Astrocyte of the cerebellum (primary cell): ENCODE data around the gene CPEB3.

Experiments
- DNase-seq: peaks from one replicate; pipeline ENCODE4 v3.0.0-alpha.2; 2011; ENCODE audit warnings: low read depth
- H3K4me3 ChIP-seq: 2 replicates; pipeline ENCODE4 v1.5.1; 2011; ENCODE audit warnings: mild to moderate bottlenecking, low read depth, low read length, moderate library complexity
- in situ Hi-C: cut with HindIII; loops from 2 replicates; pipeline ENCODE4 v1.10.0; 2017; ENCODE audit warnings: low sequenced_read_pairs
- TF ChIP-seq, protein P1 (sequence below): IDR thresholded peaks from 2 replicates; pipeline ENCODE4 v1.5.1; 2012; ENCODE audit warnings: low read length, low read depth, moderate library complexity, mild to moderate bottlenecking; ENCODE audit errors: missing control alignments

The CPEB3 gene

DNA sequence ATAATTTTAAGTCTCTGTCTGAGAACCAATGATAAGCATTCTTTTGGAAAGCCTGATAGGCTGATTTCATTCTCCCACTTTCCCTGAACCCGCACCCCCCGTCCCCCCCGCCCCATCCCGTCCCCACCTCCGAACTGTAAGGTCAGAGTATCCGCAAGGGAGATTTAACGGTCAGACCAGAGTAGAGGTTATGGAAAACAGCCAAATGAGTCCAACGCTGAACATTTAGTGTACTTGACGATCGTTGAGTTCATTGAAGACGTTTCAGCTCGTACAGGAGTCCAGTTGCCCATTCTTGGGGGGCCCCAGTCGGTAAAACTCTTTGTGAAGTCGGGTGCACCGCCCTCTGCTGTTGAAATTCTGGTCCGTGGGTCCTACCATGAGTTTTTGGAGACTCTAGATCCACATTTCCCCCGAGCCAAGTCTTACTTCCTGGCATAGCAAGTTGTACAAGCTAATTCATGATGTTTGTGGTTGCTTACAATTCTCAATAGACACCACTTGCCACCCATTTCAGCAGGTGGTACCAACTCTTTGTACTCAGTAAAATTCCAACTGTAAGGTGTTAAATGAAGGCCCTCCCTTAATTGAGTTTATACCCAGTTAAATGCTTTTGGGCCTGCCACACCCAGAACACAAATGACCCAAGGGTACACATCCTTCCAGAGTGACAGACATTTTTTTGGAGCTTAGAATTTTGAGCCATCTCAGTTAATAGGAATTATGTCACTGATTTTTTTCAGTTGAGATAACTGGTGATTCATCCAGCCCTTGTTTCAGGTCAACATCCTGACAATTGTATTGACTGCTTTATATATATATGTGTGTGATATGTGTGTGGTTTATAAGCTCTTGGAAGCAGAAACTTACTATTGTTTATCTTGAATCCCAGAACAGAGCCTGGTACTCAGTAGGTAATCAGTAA, 1.3 kb upstream of the CPEB3 start:
- in situ Hi-C loops: no loop called here
- H3K4me3 ChIP-seq: peak overlapping the region; percentile 96
- DNase-seq: peak; percentile 31
- TF ChIP-seq, protein P1, sequence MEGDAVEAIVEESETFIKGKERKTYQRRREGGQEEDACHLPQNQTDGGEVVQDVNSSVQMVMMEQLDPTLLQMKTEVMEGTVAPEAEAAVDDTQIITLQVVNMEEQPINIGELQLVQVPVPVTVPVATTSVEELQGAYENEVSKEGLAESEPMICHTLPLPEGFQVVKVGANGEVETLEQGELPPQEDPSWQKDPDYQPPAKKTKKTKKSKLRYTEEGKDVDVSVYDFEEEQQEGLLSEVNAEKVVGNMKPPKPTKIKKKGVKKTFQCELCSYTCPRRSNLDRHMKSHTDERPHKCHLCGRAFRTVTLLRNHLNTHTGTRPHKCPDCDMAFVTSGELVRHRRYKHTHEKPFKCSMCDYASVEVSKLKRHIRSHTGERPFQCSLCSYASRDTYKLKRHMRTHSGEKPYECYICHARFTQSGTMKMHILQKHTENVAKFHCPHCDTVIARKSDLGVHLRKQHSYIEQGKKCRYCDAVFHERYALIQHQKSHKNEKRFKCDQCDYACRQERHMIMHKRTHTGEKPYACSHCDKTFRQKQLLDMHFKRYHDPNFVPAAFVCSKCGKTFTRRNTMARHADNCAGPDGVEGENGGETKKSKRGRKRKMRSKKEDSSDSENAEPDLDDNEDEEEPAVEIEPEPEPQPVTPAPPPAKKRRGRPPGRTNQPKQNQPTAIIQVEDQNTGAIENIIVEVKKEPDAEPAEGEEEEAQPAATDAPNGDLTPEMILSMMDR: peak; percentile 63

DNA sequence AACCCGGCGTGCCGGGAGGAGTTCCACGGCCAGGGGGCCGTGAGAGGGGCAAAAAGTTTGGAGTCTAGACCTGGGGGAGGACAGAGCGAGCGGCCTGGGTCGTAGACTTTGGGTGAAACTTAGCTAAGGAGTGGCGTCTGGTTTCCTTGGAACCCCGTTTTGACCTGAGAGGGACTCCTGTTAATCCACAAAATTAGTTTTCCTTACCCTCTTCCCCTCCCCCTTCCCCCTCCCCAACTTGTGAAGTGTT, 663 bp upstream of the CPEB3 start:
- TF ChIP-seq, protein P1: no peak
- in situ Hi-C loops: no loop called here
- no peak for DNase-seq
- peak overlapping the region; percentile 96 for H3K4me3 ChIP-seq

DNA sequence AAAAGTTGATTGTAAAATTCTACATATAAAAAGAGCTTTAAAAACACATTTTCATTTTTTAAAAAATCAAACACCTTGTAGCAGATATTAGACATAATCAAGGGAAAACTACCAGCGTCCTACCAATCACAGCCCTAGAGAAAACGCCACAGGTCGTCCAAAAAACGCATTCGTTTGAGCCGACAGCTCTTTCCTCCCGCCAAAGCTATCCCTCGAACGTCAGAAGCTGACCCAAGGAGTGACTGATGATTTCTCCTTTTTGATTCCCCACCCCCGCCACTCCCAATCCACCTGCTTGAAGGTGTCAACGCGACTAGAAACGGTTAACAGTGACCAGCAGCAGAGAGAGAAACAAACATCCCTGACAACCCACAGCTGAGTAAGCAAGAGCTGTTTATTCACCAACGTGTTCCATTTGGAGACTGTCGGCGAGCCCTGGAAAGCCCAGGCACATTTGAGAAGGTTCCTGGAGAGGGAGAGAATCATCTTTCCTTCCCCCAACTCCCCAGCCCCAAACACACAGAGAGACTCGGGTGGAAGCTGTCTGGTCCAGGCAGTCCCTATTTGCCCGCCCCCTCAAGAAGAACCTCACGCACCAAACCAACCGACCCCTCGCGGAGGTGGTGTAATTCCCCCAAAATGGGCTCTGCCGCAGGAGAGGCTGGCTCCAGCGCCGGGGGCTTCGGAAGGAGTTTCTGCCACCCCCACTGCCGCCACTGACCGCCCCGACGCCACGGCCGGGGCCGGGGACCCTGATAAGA, 622 bp downstream of the CPEB3 start:
- TF ChIP-seq, protein P1: no peak
- H3K4me3 ChIP-seq: peak overlapping the region; percentile 96
- peak; percentile 11 for DNase-seq
- in situ Hi-C loops: no loop called here

DNA sequence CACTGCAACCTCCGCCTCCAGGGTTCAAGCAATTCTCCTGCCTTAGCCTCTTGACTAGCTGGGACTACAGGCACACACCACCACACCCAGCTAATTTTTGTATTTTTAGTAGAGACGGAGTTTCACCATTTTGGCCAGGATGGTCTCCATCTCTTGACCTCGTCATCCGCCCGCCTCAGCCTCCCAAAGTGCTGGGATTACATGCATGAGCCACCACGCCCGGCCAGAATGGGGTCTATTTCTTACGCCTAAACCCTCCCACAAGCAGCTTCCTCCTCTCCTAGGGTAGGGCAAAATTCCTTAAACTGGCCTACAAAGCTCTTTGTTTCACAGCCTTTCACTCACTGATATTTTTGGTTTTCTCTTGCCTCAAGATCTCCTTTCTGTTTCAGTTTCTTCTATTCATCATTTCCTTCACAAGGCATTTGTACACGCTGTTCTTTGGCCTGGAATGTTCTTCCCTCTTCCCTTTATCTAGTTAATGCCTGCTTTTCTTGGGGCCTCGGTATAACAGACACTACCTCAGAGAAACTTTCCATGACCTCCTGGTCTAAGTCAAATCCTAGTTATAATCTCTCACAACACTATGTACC, 6.7 kb downstream of the CPEB3 start:
- TF ChIP-seq, protein P1: no peak
- no peak for DNase-seq
- in situ Hi-C loops: loop anchor here (10.0 kb wide), 1 partner anchor 209 kb away; no protein-coding TSS in a partner anchor
- H3K4me3 ChIP-seq: no peak overlapping the region

DNA sequence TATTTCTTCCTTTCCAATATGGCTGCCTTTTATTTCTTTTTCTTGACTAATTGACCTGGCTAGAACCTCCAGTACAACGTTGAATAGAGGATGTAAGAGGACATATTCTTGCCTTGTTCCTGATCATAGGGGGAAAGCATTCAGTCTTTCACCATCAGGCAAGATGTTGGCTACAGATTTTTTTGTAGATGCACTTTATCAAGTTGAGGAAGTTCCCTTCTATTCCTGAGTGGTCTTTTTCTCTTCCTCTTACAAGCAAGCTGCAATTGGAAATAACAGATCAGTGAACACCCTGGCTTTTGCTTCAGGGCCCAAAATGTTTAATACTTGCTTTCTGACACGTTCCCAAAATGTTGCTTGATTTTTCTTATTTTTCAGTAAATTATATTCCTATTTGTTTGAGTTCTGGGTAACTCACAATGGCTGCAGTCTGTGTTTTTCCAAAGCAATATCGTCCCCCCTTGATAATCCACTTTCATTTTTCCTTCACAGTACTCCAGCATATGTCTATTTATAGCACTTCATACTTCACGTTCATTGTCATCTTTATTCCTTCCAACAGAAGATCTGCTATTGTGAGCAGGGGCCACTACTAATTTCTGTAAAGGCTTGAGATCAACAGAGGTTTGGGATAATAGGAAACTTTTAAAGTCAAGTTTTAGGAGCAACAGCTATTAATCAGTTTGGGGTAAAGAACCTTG, 11.7 kb downstream of the CPEB3 start:
- H3K4me3 ChIP-seq: no peak overlapping the region
- TF ChIP-seq, protein P1: no peak
- no peak for DNase-seq
- in situ Hi-C loops: no loop called here

DNA sequence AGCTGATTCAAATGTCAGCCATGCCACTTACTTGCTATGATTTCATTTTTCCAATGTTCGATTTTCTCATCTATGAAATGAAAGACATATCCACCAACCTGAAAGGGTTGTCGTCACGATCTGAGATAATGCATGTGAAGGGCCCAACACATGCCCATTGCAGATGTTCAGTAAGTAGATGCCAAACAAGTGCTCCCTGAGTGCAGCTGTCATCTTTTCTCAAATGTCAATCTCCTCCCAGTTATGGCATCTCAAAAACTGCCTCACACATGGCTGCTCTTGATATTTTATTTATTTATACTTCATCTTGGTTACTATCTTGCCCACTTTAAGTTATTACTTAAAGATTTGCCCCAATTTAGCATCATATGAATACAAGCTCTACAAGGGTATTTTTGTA, 16.8 kb downstream of the CPEB3 start:
- TF ChIP-seq, protein P1: no peak
- DNase-seq: no peak
- in situ Hi-C loops: no loop called here
- H3K4me3 ChIP-seq: no peak overlapping the region
